Cardiac muscle cell (in vitro differentiated cells and primary cell): Measurements from ENCODE around the gene SNTA1. TPM values are rescaled to one million over a fixed set of nuclear protein-coding genes. Genes with fewer than 3 reads are reported as not detected.

Experiments
- DNase-seq, 2 donors: peaks; one replicate each; pipeline versions ENCODE4 v3.0.0 to v3.0.0-alpha.2; 2010 to 2017; ENCODE audit warnings: low read depth in 1 of 2, low spot score in 1 of 2
- H3K27ac ChIP-seq: fragments of 200-600 bp; sonication (generic); 2 replicates; pipeline ENCODE4 v1.5.1; 2016
- H3K27me3 ChIP-seq: fragments of 200-600 bp; sonication (generic); 2 replicates; pipeline ENCODE4 v1.6.0; 2016; ENCODE audit warnings: control low read depth
- H3K36me3 ChIP-seq: fragments of 200-600 bp; sonication (generic); 2 replicates; pipeline ENCODE4 v1.5.1; 2016; ENCODE audit warnings: control low read depth
- H3K4me1 ChIP-seq: fragments of 200-600 bp; sonication (generic); 2 replicates; pipeline ENCODE4 v1.8.1; 2017; ENCODE audit warnings: low read depth, mild to moderate bottlenecking, mixed run types
- H3K4me3 ChIP-seq: fragments of 200-600 bp; sonication (generic); 2 replicates; pipeline ENCODE4 v1.5.1; 2016; ENCODE audit warnings: mild to moderate bottlenecking
- H3K9me3 ChIP-seq: fragments of 200-600 bp; sonication (generic); 2 replicates; pipeline ENCODE4 v1.5.1; 2017; ENCODE audit warnings: low read depth, mild to moderate bottlenecking, control low read depth
- CTCF ChIP-seq: IDR thresholded peaks from 2 replicates; pipeline ENCODE4 v1.5.1; 2012; ENCODE audit warnings: low read depth, mild to moderate bottlenecking, low read length
- polyA plus RNA-seq: library from polyadenylated mRNA; unstranded; fragments of >200 nt; fragmentation: Nextera tagmentation; extraction: Ambion mirVana; gene quantifications from 2 replicates; pipeline ENCODE4 v1.2.1, GENCODE V29; 2016
- total RNA-seq: library from RNA; depleted of rRNA; stranded (reverse); fragments of >200 nt; gene quantifications from 2 replicates; pipeline ENCODE4 v1.2.3, GENCODE V29; 2016

SNTA1 gene
- total and polyA plus RNA-seq, 2 experiments from 2014 or later, result 329 to 409 TPM

- H3K9me3 ChIP-seq, result no peaks in the 10 kb centered on the region
- H3K4me3 ChIP-seq, result no peak overlapping the region
- no peak for DNase-seq
- H3K36me3 ChIP-seq, result no peaks in the 10 kb centered on the region
- H3K27me3 ChIP-seq, result no peaks in the 10 kb centered on the region
- no peak for TF ChIP-seq CTCF
- H3K27ac ChIP-seq, result no peak overlapping the region
- no peaks in the 10 kb centered on the region for H3K4me1 ChIP-seq
These were observed 32.0 kb upstream of the SNTA1 start for GRCh38 chr20:33475381-33476152.

- no peak for TF ChIP-seq CTCF
- no peak overlapping the region for H3K4me3 ChIP-seq
- H3K36me3 ChIP-seq, result no peaks in the 10 kb centered on the region
- no peaks in the 10 kb centered on the region for H3K27me3 ChIP-seq
- no peak for DNase-seq
- no peaks in the 10 kb centered on the region for H3K4me1 ChIP-seq
- no peaks in the 10 kb centered on the region for H3K9me3 ChIP-seq
- no peak overlapping the region for H3K27ac ChIP-seq
These were observed 31.4 kb upstream of the SNTA1 start for GRCh38 chr20:33474963-33475362.

- Histone ChIP-seq H3K27ac (no peak overlapping the region), H3K4me1 (no peaks in the 10 kb centered on the region), H3K9me3 (no peaks in the 10 kb centered on the region), H3K36me3 (no peaks in the 10 kb centered on the region), H3K27me3 (no peaks in the 10 kb centered on the region), H3K4me3 (no peak overlapping the region)
- peak in 1 of 2 donors; percentile 20 for DNase-seq
- TF ChIP-seq CTCF, result no peak
These were observed 30.7 kb upstream of the SNTA1 start for GRCh38 chr20:33474097-33474873.

GRCh38 chr20:33472868-33473435, 29.4 kb upstream of the SNTA1 start:
- TF ChIP-seq CTCF, result no peak
- Histone ChIP-seq H3K27ac (no peak overlapping the region), H3K4me1 (no peaks in the 10 kb centered on the region)

GRCh38 chr20:33470866-33471265, 27.3 kb upstream of the SNTA1 start:
- Histone ChIP-seq H3K9me3 (no peaks in the 10 kb centered on the region), H3K27ac (no peak overlapping the region), H3K36me3 (no peaks in the 10 kb centered on the region), H3K4me3 (no peak overlapping the region), H3K27me3 (no peaks in the 10 kb centered on the region), H3K4me1 (no peaks in the 10 kb centered on the region)
- no peak for DNase-seq
- no peak for TF ChIP-seq CTCF

More at GRCh38 chr20:33472868-33473435, 29.4 kb upstream of the SNTA1 start:
- H3K4me3 ChIP-seq, result no peak overlapping the region
- no peaks in the 10 kb centered on the region for H3K36me3 ChIP-seq
- no peaks in the 10 kb centered on the region for H3K9me3 ChIP-seq
- no peak for DNase-seq
- no peaks in the 10 kb centered on the region for H3K27me3 ChIP-seq
